Left ventricle myocardium inferior (tissue), 1 donor: ENCODE measurements around the gene MPZL1. TPM values are rescaled to one million over a fixed set of nuclear protein-coding genes. Genes with fewer than 3 reads are reported as not detected.

Experiments
- DNase-seq: peaks from one replicate; pipeline ENCODE4 v3.0.0-alpha.2; 2020
- H3K27ac ChIP-seq: fragments of 200-600 bp; replicated peaks from 2 replicates; pipeline ENCODE4 v1.8.0; 2021
- H3K27me3 ChIP-seq: fragments of 200-600 bp; 2 replicates; pipeline ENCODE4 v1.8.0; 2021; ENCODE audit warnings: low read depth
- H3K36me3 ChIP-seq: fragments of 200-600 bp; 2 replicates; pipeline ENCODE4 v1.8.0; 2021
- H3K4me1 ChIP-seq: fragments of 200-600 bp; 2 replicates; pipeline ENCODE4 v1.8.0; 2021
- H3K4me3 ChIP-seq: fragments of 200-600 bp; 2 replicates; pipeline ENCODE4 v1.8.0; 2021; ENCODE audit warnings: mild to moderate bottlenecking, moderate library complexity
- H3K9me3 ChIP-seq: fragments of 200-600 bp; replicated peaks from 2 replicates; pipeline ENCODE4 v1.8.0; 2021
- CTCF ChIP-seq: fragments of 200-600 bp; IDR thresholded peaks from 2 replicates; pipeline ENCODE4 v1.8.0; 2021; ENCODE audit warnings: antibody characterized with exemption, mild to moderate bottlenecking, borderline replicate concordance
- intact Hi-C: fragments of 100-400 bp; cut with micrococcal nuclease; formaldehyde crosslinking; loops from one replicate; pipeline ENCODE4 v1.11.0; 2022
- total RNA-seq: library from RNA; stranded (reverse); fragmentation: NEBNext Ultra II Directional; extraction: Animal tissue kit (Norgen Biotek cat#: 25700); gene quantifications from one replicate; pipeline ENCODE4 v1.2.1, GENCODE V29; 2021
- donor health status: DM: no; HTN: yes; CAD: no; lungs with severe emphysema.

The MPZL1 gene
- total RNA-seq, 1 donor from 2014 or later = 28.9 TPM

GRCh38 chr1:167723707-167724323 is 2.0 kb downstream of the MPZL1 start:
- no peak for DNase-seq
- Histone ChIP-seq H3K36me3 (no peaks in the 10 kb centered on the region), H3K4me3 (peak overlapping the region; percentile 96), H3K27ac (no peak overlapping the region), H3K4me1 (peaks cover 64% of the 10 kb centered on the region), H3K9me3 (no peaks in the 10 kb centered on the region), H3K27me3 (no peaks in the 10 kb centered on the region)
- intact Hi-C loops = loop anchor here (10.0 kb wide), 1 partner anchor 61 kb away; no protein-coding TSS in a partner anchor
- TF ChIP-seq CTCF = no peak

GRCh38 chr1:167726008-167726407 is 4.2 kb downstream of the MPZL1 start:
- Histone ChIP-seq H3K4me1 (peaks cover 56% of the 10 kb centered on the region), H3K9me3 (no peaks in the 10 kb centered on the region), H3K27ac (no peak overlapping the region), H3K4me3 (no peak overlapping the region), H3K36me3 (no peaks in the 10 kb centered on the region), H3K27me3 (no peaks in the 10 kb centered on the region)
- no peak for TF ChIP-seq CTCF
- no peak for DNase-seq
- intact Hi-C loops = loop anchor here (5.0 to 10.0 kb wide), 2 partner anchors 59 to 76 kb away; no protein-coding TSS in a partner anchor

- Histone ChIP-seq H3K27ac (no peak overlapping the region), H3K27me3 (no peaks in the 10 kb centered on the region), H3K4me3 (no peak overlapping the region), H3K36me3 (no peaks in the 10 kb centered on the region), H3K4me1 (peaks cover 42% of the 10 kb centered on the region), H3K9me3 (no peaks in the 10 kb centered on the region)
- intact Hi-C loops = loop anchor here (5.0 to 10.0 kb wide), 2 partner anchors 56 to 73 kb away; no protein-coding TSS in a partner anchor
- no peak for DNase-seq
- TF ChIP-seq CTCF = no peak
These were observed 7.1 kb downstream of the MPZL1 start for GRCh38 chr1:167728818-167729410.

- Histone ChIP-seq H3K4me1 (peaks cover 31% of the 10 kb centered on the region), H3K36me3 (no peaks in the 10 kb centered on the region), H3K9me3 (no peaks in the 10 kb centered on the region), H3K27me3 (no peaks in the 10 kb centered on the region), H3K4me3 (no peak overlapping the region), H3K27ac (no peak overlapping the region)
- TF ChIP-seq CTCF = no peak
- DNase-seq = no peak
- intact Hi-C loops = no loop called here
These were observed 12.4 kb downstream of the MPZL1 start for GRCh38 chr1:167734227-167734626.

- DNase-seq = no peak
- TF ChIP-seq CTCF = no peak
- H3K36me3 ChIP-seq = no peaks in the 10 kb centered on the region
- H3K4me1 ChIP-seq = peaks cover 31% of the 10 kb centered on the region
- intact Hi-C loops = no loop called here
- no peaks in the 10 kb centered on the region for H3K9me3 ChIP-seq
- H3K27ac ChIP-seq = no peak overlapping the region
- no peak overlapping the region for H3K4me3 ChIP-seq
- no peaks in the 10 kb centered on the region for H3K27me3 ChIP-seq
These were observed 13.1 kb downstream of the MPZL1 start for GRCh38 chr1:167734841-167735240.
